GM19035 (cell line): ENCODE data around the gene RBM15B.
"Not testable (repeated sequence)": the region's sequence is repeated elsewhere in the genome, so short reads cannot be mapped to it uniquely, and the experiment has no call there.

Source experiments
- ATAC-seq: cut with Tn5 transposase; IDR thresholded peaks from one replicate; pipeline ENCODE4 v1.9.1; 2021; ENCODE audit not compliant: unreplicated experiment

Gene RBM15B, protein sequence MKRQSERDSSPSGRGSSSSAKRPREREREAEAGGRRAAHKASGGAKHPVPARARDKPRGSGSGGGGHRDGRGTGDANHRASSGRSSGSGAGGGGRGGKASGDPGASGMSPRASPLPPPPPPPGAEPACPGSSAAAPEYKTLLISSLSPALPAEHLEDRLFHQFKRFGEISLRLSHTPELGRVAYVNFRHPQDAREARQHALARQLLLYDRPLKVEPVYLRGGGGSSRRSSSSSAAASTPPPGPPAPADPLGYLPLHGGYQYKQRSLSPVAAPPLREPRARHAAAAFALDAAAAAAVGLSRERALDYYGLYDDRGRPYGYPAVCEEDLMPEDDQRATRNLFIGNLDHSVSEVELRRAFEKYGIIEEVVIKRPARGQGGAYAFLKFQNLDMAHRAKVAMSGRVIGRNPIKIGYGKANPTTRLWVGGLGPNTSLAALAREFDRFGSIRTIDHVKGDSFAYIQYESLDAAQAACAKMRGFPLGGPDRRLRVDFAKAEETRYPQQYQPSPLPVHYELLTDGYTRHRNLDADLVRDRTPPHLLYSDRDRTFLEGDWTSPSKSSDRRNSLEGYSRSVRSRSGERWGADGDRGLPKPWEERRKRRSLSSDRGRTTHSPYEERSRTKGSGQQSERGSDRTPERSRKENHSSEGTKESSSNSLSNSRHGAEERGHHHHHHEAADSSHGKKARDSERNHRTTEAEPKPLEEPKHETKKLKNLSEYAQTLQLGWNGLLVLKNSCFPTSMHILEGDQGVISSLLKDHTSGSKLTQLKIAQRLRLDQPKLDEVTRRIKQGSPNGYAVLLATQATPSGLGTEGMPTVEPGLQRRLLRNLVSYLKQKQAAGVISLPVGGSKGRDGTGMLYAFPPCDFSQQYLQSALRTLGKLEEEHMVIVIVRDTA

DNA sequence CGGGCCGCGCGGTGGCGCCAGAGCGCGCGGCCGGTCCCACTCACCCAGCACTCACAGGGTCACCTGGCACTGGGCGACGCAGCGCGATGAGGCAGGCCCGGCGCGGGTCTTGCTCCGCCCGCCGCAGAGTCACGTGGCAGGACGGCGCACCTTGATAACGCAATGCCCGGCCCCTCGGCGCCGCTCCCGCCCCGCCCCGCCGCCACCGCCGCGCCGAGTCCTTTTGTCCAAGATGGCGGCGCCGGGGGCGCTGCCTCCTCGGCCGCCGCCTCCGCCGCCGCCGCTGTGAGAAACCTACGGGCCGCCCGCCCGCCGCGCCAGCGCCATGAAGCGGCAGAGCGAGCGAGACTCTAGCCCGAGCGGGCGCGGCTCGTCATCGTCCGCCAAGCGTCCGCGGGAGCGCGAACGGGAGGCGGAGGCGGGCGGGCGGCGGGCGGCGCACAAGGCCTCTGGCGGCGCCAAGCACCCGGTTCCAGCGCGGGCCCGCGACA is at the start of gene RBM15B:
Gene RBM15B (plus strand): TSS at position 211 of the 491 bp plus-strand sequence. CDS start 115 bp downstream, at position 326.
- peak; percentile 91 for ATAC-seq

DNA sequence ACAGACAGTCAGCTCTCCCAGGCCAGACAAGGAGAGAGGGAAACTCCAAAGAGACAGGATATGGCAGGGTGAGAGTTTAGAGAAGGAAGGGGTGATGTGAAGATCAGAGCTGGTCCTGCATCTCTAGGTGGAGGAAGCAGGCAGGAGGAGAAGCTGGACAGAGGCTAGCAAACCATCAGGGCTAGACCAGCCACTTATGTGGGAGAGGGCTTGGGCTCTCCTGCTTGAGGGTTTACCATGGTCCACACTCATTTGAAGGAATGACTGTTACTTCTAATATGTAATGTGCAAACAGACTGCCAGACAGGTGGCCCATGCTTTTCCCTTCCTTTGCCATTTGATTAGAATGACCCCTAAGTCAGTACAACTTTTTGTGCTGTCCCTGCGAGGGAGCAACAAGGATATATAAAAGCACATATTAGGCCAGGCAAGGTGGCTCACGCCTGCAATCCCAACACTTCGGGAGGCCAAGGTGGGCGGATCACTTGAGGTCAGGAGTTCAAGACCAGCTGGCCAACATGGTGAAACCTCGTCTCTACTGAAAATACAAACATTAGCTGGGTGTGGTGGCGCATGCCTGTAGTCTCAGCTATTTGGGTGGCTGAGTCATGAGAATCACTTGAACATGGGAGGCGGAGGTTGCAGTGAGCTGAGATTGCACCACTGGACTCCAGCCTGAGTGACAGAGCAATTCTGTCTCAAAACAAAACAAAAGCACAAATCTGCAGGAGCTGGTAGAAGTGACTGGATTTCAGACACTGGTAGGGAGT is 47.0 kb upstream of the RBM15B start:
- ATAC-seq: no peak

DNA sequence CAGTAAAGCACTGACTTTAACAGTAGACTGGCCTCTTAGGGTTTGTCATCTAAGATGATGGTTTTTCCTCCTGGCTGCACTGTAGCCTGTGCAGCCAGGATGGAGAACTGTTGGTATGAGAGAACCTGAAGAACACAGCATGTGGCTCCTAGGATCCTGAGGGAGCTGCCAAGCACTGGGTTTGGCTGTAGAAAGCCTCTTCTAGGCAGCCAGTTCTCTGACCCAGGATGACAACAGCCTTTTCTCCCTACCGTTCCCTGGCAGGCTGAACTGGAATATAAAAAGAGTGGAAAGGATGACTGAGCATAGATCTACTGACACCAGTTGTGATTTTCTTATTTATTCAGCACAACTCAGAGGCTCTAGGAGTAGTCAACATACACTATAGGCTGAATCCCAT is 40.3 kb upstream of the RBM15B start:
- no peak for ATAC-seq

DNA sequence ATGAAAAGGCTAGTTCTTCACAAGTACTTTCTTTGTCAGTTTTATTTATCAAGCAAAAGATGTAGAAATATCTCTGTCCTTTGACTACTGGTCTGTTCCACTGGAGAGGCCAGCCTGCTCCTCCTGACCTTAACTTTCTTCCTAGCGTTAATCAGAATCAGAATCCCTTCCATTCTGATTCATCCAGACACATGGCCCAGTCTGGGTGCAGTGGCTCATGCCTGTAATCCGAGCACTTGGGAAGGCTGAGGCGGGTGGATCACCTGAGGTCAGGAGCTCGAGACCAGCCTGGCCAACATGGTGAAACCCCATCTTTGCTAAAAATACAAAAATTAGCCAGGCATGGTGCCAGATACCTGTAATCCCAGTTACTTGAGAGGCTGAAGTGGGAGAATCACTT is 38.0 kb upstream of the RBM15B start:
- no peak for ATAC-seq

DNA sequence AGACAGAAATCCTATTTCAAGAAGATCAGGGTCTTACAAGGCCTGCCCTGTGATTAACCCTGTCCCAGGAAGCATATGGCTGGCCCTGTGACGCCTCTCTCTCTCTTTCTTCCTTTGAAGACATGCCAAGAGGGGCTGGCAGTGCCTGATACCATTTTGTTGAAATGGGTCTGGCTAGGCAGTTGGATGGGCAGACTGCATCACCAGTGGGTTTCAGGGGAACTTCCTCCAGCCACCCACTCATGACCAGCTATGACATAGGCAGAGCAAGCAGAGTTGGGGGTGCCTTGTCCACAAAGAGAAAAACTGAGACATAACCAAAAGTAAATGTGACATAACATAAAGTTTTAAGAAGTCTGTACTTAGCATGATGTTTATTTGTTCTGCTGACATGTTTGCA is 37.4 kb upstream of the RBM15B start:
- ATAC-seq: no peak

DNA sequence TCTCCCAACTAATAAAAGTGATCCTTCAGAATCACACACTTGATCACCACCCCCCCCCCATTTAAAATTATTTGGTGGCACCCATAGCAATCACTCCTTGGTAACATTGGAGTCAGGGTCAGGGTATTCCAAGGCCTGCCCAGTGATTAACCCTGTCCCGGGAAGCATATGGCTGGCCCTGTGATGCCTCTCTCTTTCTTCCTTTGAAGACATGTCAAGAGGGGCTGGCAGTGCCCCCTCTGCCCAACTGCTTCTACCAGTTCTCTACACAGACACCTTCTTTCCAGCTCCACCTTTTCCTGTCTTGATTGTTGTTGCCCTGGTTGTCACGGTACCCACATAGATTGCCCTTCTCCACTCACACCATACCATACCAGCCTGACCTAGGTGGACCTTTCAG is 36.9 kb upstream of the RBM15B start:
- ATAC-seq: no peak

DNA sequence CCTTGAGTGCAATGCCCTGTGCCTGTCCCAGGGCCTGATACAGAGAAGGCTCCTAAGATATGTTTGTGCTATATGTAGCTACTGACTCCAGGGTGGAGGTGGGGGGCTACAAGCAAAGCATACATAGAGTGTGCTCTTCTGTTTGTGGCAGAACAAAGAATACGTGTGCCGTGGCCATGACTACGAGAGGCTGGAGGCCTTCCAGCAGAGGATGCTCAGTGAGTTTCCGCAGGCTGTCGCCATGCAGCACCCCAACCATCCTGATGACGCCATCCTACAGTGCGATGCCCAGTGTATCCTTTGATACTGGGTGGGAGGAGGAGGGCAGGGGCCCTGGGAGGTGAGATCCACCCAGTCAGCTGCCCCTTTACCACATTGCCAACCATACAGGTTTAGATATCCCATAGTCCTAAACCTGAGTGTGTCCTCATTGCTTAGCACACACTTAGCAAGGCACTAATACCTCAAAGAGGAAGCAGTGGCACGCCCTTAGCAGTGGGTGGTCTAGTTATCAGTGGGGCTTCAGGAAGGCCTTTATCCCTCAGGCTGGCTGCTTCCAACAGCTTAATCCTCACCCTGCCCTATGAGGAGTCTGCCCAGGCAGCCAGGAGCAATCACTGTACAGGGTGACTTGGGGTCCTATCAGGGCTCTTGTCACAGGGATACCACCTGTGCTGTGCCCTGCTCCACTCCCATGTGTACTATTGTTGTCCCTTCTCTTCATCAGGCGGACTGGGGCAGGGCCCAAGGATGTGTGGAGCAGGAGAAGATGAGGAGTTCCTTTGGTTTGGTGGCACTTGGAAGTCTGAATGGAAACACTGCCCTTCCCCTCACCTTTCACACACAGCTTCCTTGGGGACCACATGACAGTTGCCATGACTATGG is 36.1 kb upstream of the RBM15B start:
- ATAC-seq: no peak

DNA sequence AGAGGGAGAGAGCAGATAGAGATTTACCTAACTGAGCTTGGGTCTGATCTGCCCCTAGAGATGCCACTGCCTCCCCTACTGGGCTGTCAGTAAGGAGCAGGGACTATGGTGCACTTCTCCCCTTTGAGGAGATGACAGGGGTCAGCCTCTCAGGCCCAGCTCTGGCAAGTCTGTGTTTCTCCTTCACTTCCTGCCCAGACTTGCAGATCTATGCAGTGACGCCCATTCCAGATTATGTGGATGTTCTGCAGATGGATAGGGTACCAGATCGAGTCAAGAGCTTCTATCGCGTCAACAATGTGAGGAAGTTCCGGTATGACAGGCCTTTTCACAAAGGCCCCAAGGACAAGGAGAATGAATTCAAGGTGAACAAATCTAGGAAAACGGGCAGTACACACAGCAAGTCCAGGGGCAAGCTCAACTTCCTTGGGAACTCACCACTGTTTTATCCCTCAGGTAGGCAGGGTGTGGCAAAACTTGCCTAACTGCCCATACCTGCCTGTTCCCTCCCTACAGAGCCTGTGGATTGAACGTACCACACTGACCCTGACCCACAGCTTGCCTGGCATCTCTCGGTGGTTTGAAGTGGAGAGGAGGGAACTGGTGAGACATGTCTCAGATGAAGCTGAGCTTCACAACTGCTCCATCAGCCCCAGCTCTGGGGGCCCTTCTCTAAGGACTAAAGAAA is 35.0 kb upstream of the RBM15B start:
- no peak for ATAC-seq

DNA sequence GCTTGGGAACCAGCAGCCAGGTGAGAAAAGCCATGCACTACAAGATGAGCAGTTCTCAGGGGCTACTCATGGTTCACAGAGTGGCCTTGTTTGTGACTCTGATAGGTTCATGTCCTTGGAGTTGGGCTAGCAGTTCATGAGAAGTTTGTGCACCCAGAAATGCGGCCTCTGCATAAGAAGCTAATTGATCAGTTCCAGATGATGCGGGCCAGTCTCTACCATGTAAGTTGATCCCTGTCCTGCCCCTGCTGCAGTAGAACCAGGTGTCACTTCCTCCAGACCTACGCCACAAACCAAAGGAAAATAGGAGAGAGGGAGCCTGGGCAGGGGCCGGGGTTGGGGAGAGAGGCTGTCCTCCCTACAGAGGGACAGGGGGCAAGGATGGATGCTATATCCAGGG is 33.2 kb upstream of the RBM15B start:
- no peak for ATAC-seq

DNA sequence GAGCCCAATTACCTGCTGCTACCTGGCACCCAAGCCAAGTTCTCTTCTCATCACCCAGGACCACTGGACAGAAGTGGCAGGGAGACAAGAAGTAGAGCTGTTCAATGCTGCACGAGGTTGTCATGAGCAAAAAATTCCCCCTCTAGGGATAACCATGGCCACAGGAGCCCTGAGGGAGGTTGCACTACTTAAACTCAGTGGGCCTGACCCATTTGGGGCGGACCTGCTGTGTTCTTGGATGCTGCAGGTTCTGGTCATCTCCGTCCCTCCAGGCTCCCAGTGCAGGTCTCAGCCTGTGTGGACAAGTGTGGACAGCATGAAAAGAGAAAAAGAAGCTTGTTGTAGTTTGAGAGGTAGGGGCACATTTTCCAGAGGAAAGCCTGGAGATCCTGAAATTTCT is 32.1 kb upstream of the RBM15B start:
- no peak for ATAC-seq

DNA sequence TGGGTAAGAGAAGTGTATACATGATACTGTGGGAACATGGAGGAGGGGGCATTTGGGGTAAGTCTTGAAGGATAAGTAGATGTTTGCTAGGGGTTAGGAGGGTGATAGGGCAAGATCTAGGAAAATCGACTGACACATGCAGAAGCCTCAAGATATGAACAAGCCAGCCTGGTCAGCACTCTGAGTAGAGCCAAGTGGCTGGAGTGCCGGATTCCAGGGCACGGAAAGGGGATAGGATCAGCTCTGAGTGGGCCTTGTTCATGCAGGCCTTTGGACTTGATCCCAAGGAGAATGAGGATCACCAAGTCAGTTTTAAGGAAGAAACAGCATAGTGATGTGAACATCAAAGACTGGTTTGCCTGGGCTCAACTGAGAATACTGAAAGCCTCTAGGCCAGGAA is 30.3 kb upstream of the RBM15B start:
- ATAC-seq: no peak

DNA sequence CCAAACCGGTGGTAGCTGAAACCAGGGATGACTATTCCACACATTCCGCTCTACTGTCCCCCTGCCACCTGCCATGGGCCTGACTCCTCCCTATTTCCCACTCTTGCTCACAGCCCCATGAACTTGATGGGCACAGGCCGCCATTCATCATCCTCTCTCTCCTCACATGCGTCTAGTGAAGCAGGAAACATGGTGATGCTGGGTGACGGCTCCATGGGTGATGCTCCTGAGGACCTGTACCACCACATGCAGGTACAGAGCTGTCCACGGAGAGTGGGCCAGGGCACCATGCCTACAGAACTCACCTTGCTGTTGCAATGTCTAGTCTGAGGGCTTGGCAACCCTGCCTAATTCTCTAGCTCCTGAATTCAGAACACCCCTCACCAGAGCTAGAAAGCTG is 29.3 kb upstream of the RBM15B start:
- no peak for ATAC-seq

DNA sequence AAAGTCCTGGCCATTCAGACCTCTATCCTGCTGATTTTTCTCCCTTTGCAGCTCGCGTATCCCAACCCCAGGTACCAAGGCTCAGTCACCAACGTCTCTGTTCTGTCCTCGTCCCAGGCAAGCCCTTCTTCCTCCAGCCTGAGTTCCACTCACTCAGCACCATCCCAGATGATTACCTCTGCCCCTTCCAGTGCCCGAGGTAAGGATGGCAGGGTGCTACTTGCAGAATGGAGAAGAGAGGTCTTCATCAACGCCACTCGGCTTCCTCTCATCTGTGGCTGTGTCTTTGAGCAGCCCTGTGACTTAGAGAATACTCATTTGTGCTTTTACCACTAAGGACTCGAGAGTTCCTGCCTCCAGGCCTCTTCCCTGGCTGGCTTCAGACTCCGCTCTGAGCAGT is 28.6 kb upstream of the RBM15B start:
- no peak for ATAC-seq

DNA sequence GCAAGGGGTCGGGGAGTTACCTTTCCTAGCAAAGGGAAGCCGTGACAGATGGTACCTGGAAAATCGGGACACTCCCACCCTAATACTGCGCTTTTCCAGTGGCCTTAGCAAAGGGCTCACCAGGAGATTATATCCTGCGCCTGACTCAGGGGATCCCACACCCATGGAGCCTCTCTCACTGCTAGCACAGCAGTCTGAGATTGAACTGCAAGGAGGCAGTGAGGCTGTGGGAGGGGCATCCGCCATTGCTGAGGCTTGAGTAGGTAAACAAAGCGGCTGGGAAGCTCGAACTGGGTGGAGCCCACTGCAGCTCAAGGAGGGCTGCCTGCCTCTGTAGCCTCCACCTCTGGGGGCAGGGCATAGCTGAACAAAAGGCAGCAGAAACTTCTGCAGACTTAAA is 22.8 kb upstream of the RBM15B start:
- not testable (repeated sequence) for ATAC-seq

DNA sequence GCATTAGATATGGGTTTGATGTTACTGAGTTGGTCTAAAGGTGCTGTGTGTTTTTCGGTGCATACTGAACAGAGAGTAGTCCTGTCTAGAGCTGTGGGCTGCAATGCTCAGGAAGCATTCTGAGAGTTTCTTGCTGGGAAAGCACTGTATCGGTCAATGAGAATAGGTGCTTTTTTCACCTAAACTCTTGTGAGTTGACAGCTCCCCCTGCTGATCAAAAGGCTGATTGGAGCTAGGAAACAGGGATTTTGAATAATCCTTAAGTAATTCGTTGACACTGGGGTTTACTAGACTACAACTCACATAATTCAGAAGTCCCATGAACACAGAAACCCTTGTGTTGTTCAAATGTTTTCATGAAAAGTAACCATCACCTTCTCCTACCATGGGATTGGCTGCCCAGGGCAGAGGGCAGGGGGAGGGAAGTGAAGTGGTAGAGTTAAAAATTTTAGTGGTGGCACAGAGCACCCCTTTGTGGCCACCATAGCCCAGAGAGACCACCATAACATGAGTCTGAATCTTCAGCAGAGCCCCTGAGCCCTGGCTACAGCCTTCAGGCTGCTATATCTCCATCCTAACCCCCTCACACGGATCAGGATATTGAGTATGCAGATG is 19.0 kb upstream of the RBM15B start:
- ATAC-seq: no peak

DNA sequence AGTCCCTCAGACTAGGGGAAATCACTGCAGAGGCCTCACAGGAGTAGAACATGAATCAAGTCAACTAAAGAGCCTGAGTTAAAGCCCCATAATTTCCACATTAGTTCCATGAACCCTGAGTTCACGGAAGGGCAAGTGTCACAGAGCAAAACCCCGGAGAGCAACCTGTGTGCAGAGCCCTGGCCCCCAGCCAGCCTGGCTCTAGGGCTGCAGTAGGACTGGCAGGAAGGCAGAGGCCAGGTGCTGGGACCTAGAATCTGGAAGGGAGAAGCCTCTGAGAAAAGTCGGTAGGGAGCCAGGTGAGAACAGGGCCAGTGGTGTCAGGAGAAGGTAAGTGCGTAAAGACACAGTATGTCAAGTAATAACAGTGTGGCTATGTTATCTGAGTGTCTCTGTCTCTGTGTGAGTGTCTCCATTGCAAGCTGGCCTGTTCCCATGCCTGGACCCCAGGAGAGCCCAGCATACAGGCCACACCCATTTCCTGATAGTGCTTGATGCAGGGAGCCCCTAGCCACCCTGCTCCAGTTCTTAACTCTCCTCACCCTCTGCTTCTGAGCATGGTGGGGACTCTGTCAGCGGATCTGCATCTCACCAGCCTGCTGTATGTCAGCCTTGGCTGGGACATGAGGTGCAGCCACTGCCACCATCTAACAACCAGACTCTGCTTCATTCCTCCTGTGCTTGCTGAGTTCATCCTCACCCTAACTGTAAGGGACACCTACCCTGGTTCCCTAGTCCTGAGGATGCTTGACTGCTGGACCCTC is 17.2 kb upstream of the RBM15B start:
- no peak for ATAC-seq

DNA sequence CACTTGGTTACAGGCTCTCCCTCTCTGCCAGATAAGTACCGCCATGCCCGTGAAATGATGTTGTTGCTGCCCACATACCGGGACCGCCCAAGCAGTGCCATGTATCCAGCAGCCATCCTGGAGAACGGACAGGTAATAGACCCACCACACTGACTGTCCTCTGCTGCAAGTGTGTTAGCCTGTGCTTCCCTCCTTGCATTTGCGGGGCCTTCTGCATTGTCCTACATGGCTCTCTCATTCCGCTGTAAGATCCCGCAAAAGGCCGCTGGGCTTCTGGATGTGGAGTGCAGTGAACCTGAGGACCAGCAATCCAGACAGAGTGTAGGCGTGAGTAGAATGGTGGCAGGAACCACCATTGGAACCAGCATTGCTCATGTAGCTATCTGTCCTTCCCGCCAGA is 16.6 kb upstream of the RBM15B start:
- ATAC-seq: no peak

DNA sequence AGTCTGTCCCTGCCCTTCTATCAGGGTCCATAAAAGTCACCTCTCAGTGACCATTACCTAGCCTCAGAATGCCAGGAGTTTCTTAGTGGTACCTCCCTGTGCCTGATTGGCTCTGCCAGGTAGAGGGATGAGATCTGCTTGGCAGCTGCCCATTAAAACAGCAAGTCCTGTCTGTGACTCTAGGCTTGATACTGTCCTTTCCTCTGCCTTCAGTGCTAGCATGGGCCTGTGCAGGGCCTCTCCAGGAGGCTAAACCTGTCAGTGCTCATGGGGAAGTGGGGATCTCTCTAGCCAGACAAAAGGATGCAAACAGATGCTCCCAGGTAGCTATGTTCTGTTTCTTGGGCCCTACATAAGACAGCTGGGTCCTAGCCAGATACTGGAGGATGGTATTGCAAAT is 15.9 kb upstream of the RBM15B start:
- ATAC-seq: no peak

DNA sequence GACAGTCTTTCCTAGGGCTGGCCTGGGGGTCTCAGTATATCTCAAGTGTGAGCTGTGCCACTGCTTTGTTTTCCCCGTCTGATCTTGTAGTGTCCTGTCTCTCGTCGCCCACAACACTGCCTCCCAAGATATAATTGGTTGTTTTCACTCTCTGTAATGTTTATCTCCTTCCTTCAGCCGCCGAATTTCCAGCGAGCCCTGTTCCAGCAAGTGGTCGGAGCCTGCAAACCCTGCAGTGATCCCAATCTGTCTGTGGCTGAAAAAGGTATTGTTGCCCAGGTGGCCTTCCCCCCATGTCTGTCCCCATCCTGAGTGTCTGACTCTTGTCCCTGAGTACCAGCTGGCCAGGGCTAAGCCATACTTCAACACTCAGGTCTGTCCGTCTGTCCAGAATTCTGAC is 15.5 kb upstream of the RBM15B start:
- ATAC-seq: no peak
